Skeletal muscle satellite cell (primary cell): ENCODE results near the gene LSM3.

Source experiments
- H3K27me3 ChIP-seq: 2 replicates; pipeline ENCODE4 v1.7.0; 2013; ENCODE audit warnings: low read length; ENCODE audit not compliant: control insufficient read depth, insufficient read depth
- H3K36me3 ChIP-seq: 2 replicates; pipeline ENCODE4 v1.7.0; 2013; ENCODE audit warnings: mild to moderate bottlenecking, control low read depth, low read length; ENCODE audit not compliant: insufficient read depth
- H3K4me1 ChIP-seq: 2 replicates; pipeline ENCODE4 v1.7.0; 2013; ENCODE audit warnings: low read length; ENCODE audit not compliant: control insufficient read depth, insufficient read depth
- H3K4me2 ChIP-seq: 2 replicates; pipeline ENCODE4 v1.7.0; 2013; ENCODE audit warnings: mild to moderate bottlenecking, low read length
- H3K4me3 ChIP-seq: 2 replicates; pipeline ENCODE4 v1.7.0; 2013; ENCODE audit warnings: low read length
- H3K9ac ChIP-seq: 2 replicates; pipeline ENCODE4 v1.7.0; 2013; ENCODE audit warnings: mild to moderate bottlenecking, low read depth, low read length, moderate library complexity
- H3K9me3 ChIP-seq: replicated peaks from 2 replicates; pipeline ENCODE4 v1.7.0; 2013; ENCODE audit warnings: mild to moderate bottlenecking, control low read depth, low read length

Gene LSM3

GRCh38 chr3:14144423-14145075, 34.1 kb upstream of the LSM3 start:
- no peaks in the 10 kb centered on the region for H3K27me3 ChIP-seq
- H3K36me3 ChIP-seq = peaks cover 50% of the 10 kb centered on the region
- H3K9ac ChIP-seq = peak overlapping the region; percentile 91
- peaks cover 56% of the 10 kb centered on the region for H3K4me1 ChIP-seq
- no peaks in the 10 kb centered on the region for H3K9me3 ChIP-seq
- peak overlapping the region; percentile 57 for H3K4me3 ChIP-seq
- H3K4me2 ChIP-seq = peak overlapping the region; percentile 81

GRCh38 chr3:14145236-14145635, 33.4 kb upstream of the LSM3 start:
- peak overlapping the region; percentile 91 for H3K9ac ChIP-seq
- peak overlapping the region; percentile 48 for H3K4me3 ChIP-seq
- peak overlapping the region; percentile 76 for H3K4me2 ChIP-seq
- H3K9me3 ChIP-seq = no peaks in the 10 kb centered on the region
- H3K27me3 ChIP-seq = no peaks in the 10 kb centered on the region
- peaks cover 56% of the 10 kb centered on the region for H3K4me1 ChIP-seq
- peaks cover 47% of the 10 kb centered on the region for H3K36me3 ChIP-seq

GRCh38 chr3:14145670-14146380, 32.8 kb upstream of the LSM3 start:
- peak overlapping the region; percentile 91 for H3K9ac ChIP-seq
- peaks cover 54% of the 10 kb centered on the region for H3K4me1 ChIP-seq
- no peaks in the 10 kb centered on the region for H3K9me3 ChIP-seq
- H3K4me3 ChIP-seq = no peak overlapping the region
- H3K27me3 ChIP-seq = no peaks in the 10 kb centered on the region
- peak overlapping the region; percentile 76 for H3K4me2 ChIP-seq
- peaks cover 45% of the 10 kb centered on the region for H3K36me3 ChIP-seq

GRCh38 chr3:14146381-14147065, 32.1 kb upstream of the LSM3 start:
- no peak overlapping the region for H3K4me3 ChIP-seq
- H3K9ac ChIP-seq = no peak overlapping the region
- no peak overlapping the region for H3K4me2 ChIP-seq
- peaks cover 47% of the 10 kb centered on the region for H3K4me1 ChIP-seq
- no peaks in the 10 kb centered on the region for H3K9me3 ChIP-seq
- no peaks in the 10 kb centered on the region for H3K27me3 ChIP-seq
- H3K36me3 ChIP-seq = peaks cover 45% of the 10 kb centered on the region

GRCh38 chr3:14147066-14147435, 31.6 kb upstream of the LSM3 start:
- Histone ChIP-seq H3K4me2 (no peak overlapping the region), H3K9me3 (no peaks in the 10 kb centered on the region), H3K36me3 (peaks cover 45% of the 10 kb centered on the region), H3K9ac (no peak overlapping the region), H3K4me3 (no peak overlapping the region), H3K27me3 (no peaks in the 10 kb centered on the region), H3K4me1 (peaks cover 42% of the 10 kb centered on the region)

- Histone ChIP-seq H3K9ac (no peak overlapping the region), H3K36me3 (peaks cover 45% of the 10 kb centered on the region)
These were observed 31.0 kb upstream of the LSM3 start for GRCh38 chr3:14147617-14148016.

GRCh38 chr3:14148041-14148985, 30.3 kb upstream of the LSM3 start:
- Histone ChIP-seq H3K27me3 (no peaks in the 10 kb centered on the region), H3K9me3 (no peaks in the 10 kb centered on the region), H3K9ac (no peak overlapping the region), H3K4me2 (no peak overlapping the region), H3K4me3 (no peak overlapping the region), H3K36me3 (peaks cover 48% of the 10 kb centered on the region), H3K4me1 (peaks cover 30% of the 10 kb centered on the region)

More at GRCh38 chr3:14147617-14148016, 31.0 kb upstream of the LSM3 start:
- no peaks in the 10 kb centered on the region for H3K9me3 ChIP-seq
- H3K27me3 ChIP-seq = no peaks in the 10 kb centered on the region
- H3K4me2 ChIP-seq = no peak overlapping the region
- H3K4me1 ChIP-seq = peaks cover 36% of the 10 kb centered on the region
- no peak overlapping the region for H3K4me3 ChIP-seq

- no peak overlapping the region for H3K9ac ChIP-seq
- peaks cover 15% of the 10 kb centered on the region for H3K4me1 ChIP-seq
- H3K36me3 ChIP-seq = peaks cover 60% of the 10 kb centered on the region
- no peak overlapping the region for H3K4me3 ChIP-seq
- no peaks in the 10 kb centered on the region for H3K27me3 ChIP-seq
- H3K4me2 ChIP-seq = no peak overlapping the region
- H3K9me3 ChIP-seq = no peaks in the 10 kb centered on the region
These were observed 28.5 kb upstream of the LSM3 start for GRCh38 chr3:14150078-14150477.

GRCh38 chr3:14150491-14151230, 28.0 kb upstream of the LSM3 start:
- H3K9me3 ChIP-seq = no peaks in the 10 kb centered on the region
- H3K4me1 ChIP-seq = peaks cover 9% of the 10 kb centered on the region
- H3K4me3 ChIP-seq = no peak overlapping the region
- no peak overlapping the region for H3K9ac ChIP-seq
- peaks cover 56% of the 10 kb centered on the region for H3K36me3 ChIP-seq
- H3K4me2 ChIP-seq = no peak overlapping the region
- H3K27me3 ChIP-seq = no peaks in the 10 kb centered on the region

GRCh38 chr3:14151471-14152083, 27.0 kb upstream of the LSM3 start:
- no peaks in the 10 kb centered on the region for H3K27me3 ChIP-seq
- no peak overlapping the region for H3K9ac ChIP-seq
- H3K4me2 ChIP-seq = no peak overlapping the region
- H3K4me3 ChIP-seq = no peak overlapping the region
- peaks cover 3% of the 10 kb centered on the region for H3K4me1 ChIP-seq
- H3K9me3 ChIP-seq = no peaks in the 10 kb centered on the region
- peaks cover 53% of the 10 kb centered on the region for H3K36me3 ChIP-seq
